GM12878 (cell line): ENCODE data around the gene RPL7A. TPM values are rescaled to one million over a fixed set of nuclear protein-coding genes. Genes with fewer than 3 reads are reported as not detected.

ENCODE experiments used
- ATAC-seq: fragments of 200-7000 bp; cut with Tn5 transposase; 3 replicates; pipeline ENCODE4 v1.9.1; 2020; ENCODE audit warnings: mild to moderate bottlenecking, moderate library complexity
- BruUV-seq: library from RNA; stranded (reverse); fragments of 400-500 nt; replicated peaks from 2 replicates; lab custom pipeline; 2021; lab: Mats Ljungman, UMichigan
- CTCF ChIA-PET: fragments of 300-600 bp; sonication (Branson Sonifier 250); formaldehyde crosslinking; extraction: SDS; loops from one replicate; lab custom pipeline; 2021; ENCODE audit warnings: inconsistent platforms; lab: Yijun Ruan, JAX
- POLR2A ChIA-PET: fragments of 350-600 bp; formaldehyde crosslinking; extraction: SDS; loops from one replicate; lab custom pipeline; 2021; ENCODE audit warnings: inconsistent platforms; lab: Charles Lee
- RAD21 ChIA-PET: fragments of 300-600 bp; sonication (Branson Sonifier 250); formaldehyde crosslinking; loops from one replicate; lab custom pipeline; 2023; ENCODE audit warnings: antibody characterized with exemption; ENCODE audit not compliant: unreplicated experiment; lab: Charles Lee
- SMC1A ChIA-PET: fragments of 300-600 bp; sonication (Branson Sonifier 250); formaldehyde crosslinking; loops from one replicate; lab custom pipeline; 2023; ENCODE audit not compliant: unreplicated experiment, uncharacterized antibody; lab: Charles Lee
- DNase-seq: peaks from one replicate; pipeline ENCODE4 v3.0.0-alpha.2; 2011; ENCODE audit warnings: low read depth, low spot score
- FAIRE-seq: peaks from 3 replicates; lab custom pipeline; 2011; peaks lifted over from hg19 to GRCh38; lab: Jason Lieb, UNC
- H2AFZ ChIP-seq: 2 replicates; pipeline ENCODE4 v1.6.0; 2011; ENCODE audit warnings: low read depth, low read length, control low read depth; ENCODE audit not compliant: control insufficient read depth
- H3K27ac ChIP-seq: 2 replicates; pipeline ENCODE4 v1.5.1; 2011; ENCODE audit warnings: control low read depth; ENCODE audit not compliant: control insufficient read depth, insufficient read depth
- H3K27me3 ChIP-seq, 2 experiments: replicated peaks in 1 of 2; 2 replicates each; pipeline versions ENCODE4 v1.6.0 to v1.6.1; 2011; ENCODE audit warnings: low read length in 1 of 2; ENCODE audit not compliant: control insufficient read depth in 2 of 2, insufficient read depth in 2 of 2
- H3K36me3 ChIP-seq, 2 experiments: 2 replicates each; pipeline ENCODE4 v1.5.1; 2011; ENCODE audit warnings: low read length in 1 of 2; ENCODE audit not compliant: control insufficient read depth in 2 of 2, insufficient read depth in 2 of 2
- H3K4me1 ChIP-seq: 2 replicates; pipeline ENCODE4 v1.6.1; 2011; ENCODE audit warnings: mild to moderate bottlenecking, low read length, moderate library complexity, mixed read lengths; ENCODE audit not compliant: control insufficient read depth, insufficient read depth
- H3K4me2 ChIP-seq: 2 replicates; pipeline ENCODE4 v1.6.0; 2011; ENCODE audit warnings: control low read depth; ENCODE audit not compliant: control insufficient read depth, insufficient read depth
- H3K4me3 ChIP-seq: fragments of 200-600 bp; sonication (generic); 2 replicates; pipeline ENCODE4 v1.5.1; 2016
- H3K79me2 ChIP-seq: 2 replicates; pipeline ENCODE4 v1.6.0; 2011; ENCODE audit warnings: low read length; ENCODE audit not compliant: control insufficient read depth, insufficient read depth
- H3K9ac ChIP-seq: 2 replicates; pipeline ENCODE4 v1.8.0; 2011; ENCODE audit warnings: low read length, control low read depth, mixed read lengths; ENCODE audit not compliant: control insufficient read depth, insufficient read depth
- H3K9me3 ChIP-seq: replicated peaks from 3 replicates; pipeline ENCODE4 v1.5.1; 2011; ENCODE audit warnings: mild to moderate bottlenecking, low read length; ENCODE audit not compliant: control insufficient read depth, insufficient read depth
- H4K20me1 ChIP-seq: 2 replicates; pipeline ENCODE4 v1.6.0; 2011; ENCODE audit not compliant: control insufficient read depth, insufficient read depth
- CBFB ChIP-seq: IDR thresholded peaks from 2 replicates; pipeline ENCODE4 v1.6.1; 2016; ENCODE audit warnings: antibody characterized with exemption, low read depth
- CTCF ChIP-seq, 3 experiments: IDR thresholded peaks in 2 of 3; conservative IDR thresholded peaks in 1 of 3; 2 replicates each; pipeline ENCODE4 v1.5.1; 2011; ENCODE audit warnings: low read depth in 3 of 3, low read length in 3 of 3, mild to moderate bottlenecking in 3 of 3, control low read depth in 2 of 3, moderate library complexity in 2 of 3, inconsistent platforms in 1 of 3, mixed read lengths in 1 of 3; ENCODE audit not compliant: control insufficient read depth in 2 of 3, insufficient read depth in 1 of 3; ENCODE audit errors: extremely low read depth in 1 of 3
- ELK1 ChIP-seq: IDR thresholded peaks from 2 replicates; pipeline ENCODE4 v1.6.1; 2012; ENCODE audit warnings: low read depth, low read length, improper control_type of control experiment
- GABPA ChIP-seq: IDR thresholded peaks from 2 replicates; pipeline ENCODE4 v1.6.1; 2014; ENCODE audit warnings: antibody characterized with exemption, low read depth, mild to moderate bottlenecking, inconsistent platforms
- HCFC1 ChIP-seq: fragments of 150-350 bp; IDR thresholded peaks from 2 replicates; pipeline ENCODE4 v1.6.1; 2014; ENCODE audit warnings: low read length
- KAT2A ChIP-seq: conservative IDR thresholded peaks from 2 replicates; pipeline ENCODE4 v1.6.1; 2011; ENCODE audit warnings: low read depth, low read length; ENCODE audit not compliant: control insufficient read depth
- MEF2A ChIP-seq: IDR thresholded peaks from 2 replicates; pipeline ENCODE4 v1.6.1; 2011; ENCODE audit warnings: low read depth, mild to moderate bottlenecking, low read length, moderate library complexity; ENCODE audit not compliant: insufficient read depth
- MYB ChIP-seq: fragments of 150-350 bp; IDR thresholded peaks from 2 replicates; pipeline ENCODE4 v1.6.1; 2014; ENCODE audit warnings: mild to moderate bottlenecking, low read depth, low read length, borderline replicate concordance
- PRDM15 ChIP-seq: fragments of 450-650 bp; formaldehyde crosslinking; IDR thresholded peaks from 2 replicates; pipeline ENCODE4 v1.4.0; 2020; ENCODE audit warnings: mild to moderate bottlenecking, moderate library complexity
- RFX5 ChIP-seq: IDR thresholded peaks from 2 replicates; pipeline ENCODE4 v1.6.1; 2011; ENCODE audit warnings: low read depth, low read length, improper control_type of control experiment
- SMAD1 ChIP-seq: fragments of 450-650 bp; IDR thresholded peaks from 2 replicates; pipeline ENCODE4 v1.6.1; 2018; ENCODE audit warnings: mild to moderate bottlenecking, low read depth; ENCODE audit not compliant: partially characterized antibody
- TBL1XR1 ChIP-seq: IDR thresholded peaks from 2 replicates; pipeline ENCODE4 v1.6.1; 2012; ENCODE audit warnings: low read depth, low read length, improper control_type of control experiment
- WGBS: methylation state at CpG from one replicate; pipeline ENCODE4 v1.1.6; 2016; ENCODE audit warnings: low lambda C conversion rate; ENCODE audit not compliant: insufficient replicate concordance, insufficient coverage; ENCODE audit errors: missing lambda C conversion rate; 5-methylcytosine and 5-hydroxymethylcytosine counted together
- in situ Hi-C: fragments of 300-500 bp; cut with MboI; formaldehyde crosslinking; loops from 9 replicates; pipeline ENCODE4 v1.14.3; 2018; ENCODE audit warnings: mixed read lengths
- intact Hi-C: fragments of 100-400 bp; cut with micrococcal nuclease; formaldehyde crosslinking; loops from one replicate; pipeline ENCODE4 v1.14.2; 2022; ENCODE audit not compliant: unreplicated experiment
- polyA plus RNA-seq, 11 experiments: library from polyadenylated mRNA; depleted of rRNA in 4 of 11; unstranded in 6 of 11; stranded (reverse) in 5 of 11; fragments of >200 nt; fragmentation: Nextera tagmentation in 4 of 11; fragmentation: Illumina TruSeq in 1 of 11; extraction: Ambion mirVana in 4 of 11; extraction: Trizol in 1 of 11; gene quantifications; 1 replicate in 1 of 11; 2 replicates in 10 of 11; pipeline versions ENCODE4 v1.2.1 to v1.2.3, GENCODE V29; 2011 to 2016; ENCODE audit warnings: inconsistent platforms in 2 of 11, missing spikeins in 2 of 11, low read depth in 1 of 11
- total RNA-seq, 4 experiments: library from RNA; depleted of rRNA in 3 of 4; stranded (reverse); fragments of >200 nt in 3 of 4; fragmentation: Illumina TruSeq in 1 of 4; extraction: Trizol in 1 of 4; gene quantifications; 2 replicates each; pipeline versions ENCODE4 v1.2.1 to v1.2.3, GENCODE V29; 2013 to 2021
- TF ChIP-seq, protein P1 (sequence below): fragments of 450-650 bp; IDR thresholded peaks from 2 replicates; pipeline ENCODE4 v1.6.1; 2016; ENCODE audit warnings: mild to moderate bottlenecking, moderate library complexity, borderline replicate concordance

RPL7A gene
- total and polyA plus RNA-seq, 10 of the 15 experiments (the other 5 are each of a cell fraction or from before 2014, with no cell fraction given) = 917 to 5,193 (median 3,326) TPM

DNA sequence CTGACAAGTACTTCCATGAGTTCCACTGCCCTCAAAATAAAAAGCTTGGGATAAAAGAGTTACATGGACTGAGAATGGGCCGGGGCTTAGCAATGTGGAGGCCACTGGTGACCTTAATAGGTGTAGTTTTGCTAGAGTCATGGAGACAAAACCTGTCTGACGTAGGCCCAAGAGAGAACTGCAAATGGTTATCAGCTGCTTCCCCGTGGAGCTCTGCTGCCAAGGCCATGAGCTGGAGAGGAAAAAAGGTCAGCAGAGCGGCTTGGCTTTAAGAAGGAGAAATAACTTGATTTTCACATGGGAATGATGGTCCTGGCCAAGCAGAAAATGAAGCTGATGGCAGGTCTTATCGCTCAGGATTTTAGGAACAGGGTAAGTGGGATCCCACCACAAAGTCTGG is 8.4 kb upstream of the RPL7A start:
- Histone ChIP-seq H3K79me2 (peaks cover 18% of the 10 kb centered on the region), H3K9me3 (no peaks in the 10 kb centered on the region), H3K9ac (no peak overlapping the region), H2AFZ (no peak overlapping the region), H3K4me3 (no peak overlapping the region), H3K4me1 (peaks cover 15% of the 10 kb centered on the region), H3K27me3 (no peaks in the 10 kb centered on the region), H4K20me1 (no peaks in the 10 kb centered on the region), H3K27ac (no peak overlapping the region), H3K36me3 (peaks cover 6 to 18% of the 10 kb centered on the region in 2 experiments), H3K4me2 (no peak overlapping the region)
- DNase-seq (no peak), FAIRE-seq (no peak), ATAC-seq (no peak)
- in situ Hi-C loops (no loop called here), intact Hi-C loops (loop anchor here (5.0 kb wide), 1 partner anchor 33 kb away; no protein-coding TSS in a partner anchor)
- WGBS = 100% methylated on average over 5 of the region's 5 CpGs
- BruUV-seq = no TSS peak
- POLR2A ChIA-PET = no interaction called here
- RAD21 ChIA-PET = interaction anchor here (0.8 kb wide), 1 partner anchor 404 kb away, joined by 3 read pairs; no protein-coding TSS in a partner anchor
- SMC1A ChIA-PET = no interaction called here
- CTCF ChIA-PET = interaction anchor here (0.8 to 1.1 kb wide), 2 partner anchors 16 to 192 kb away, joined by 3 read pairs; no protein-coding TSS in a partner anchor
- TF ChIP-seq HCFC1 (no peak), MEF2A (no peak), PRDM15 (CRISPR knock-in tag) (no peak), KAT2A (no peak), RFX5 (no peak), CBFB (no peak), TBL1XR1 (no peak), GABPA (no peak), SMAD1 (no peak), ELK1 (no peak), CTCF (IDR thresholded peaks at IDR 0.05 in 2 of 3, conservative IDR thresholded peaks at IDR 0.05 in 1 of 3; ENCODE audit: control insufficient read depth in 2 of 3, extremely low read depth in 1 of 3, insufficient read depth in 1 of 3, low read depth in 3 of 3, low read length in 3 of 3) (no peak), MYB (no peak)
- TF ChIP-seq, protein P1, sequence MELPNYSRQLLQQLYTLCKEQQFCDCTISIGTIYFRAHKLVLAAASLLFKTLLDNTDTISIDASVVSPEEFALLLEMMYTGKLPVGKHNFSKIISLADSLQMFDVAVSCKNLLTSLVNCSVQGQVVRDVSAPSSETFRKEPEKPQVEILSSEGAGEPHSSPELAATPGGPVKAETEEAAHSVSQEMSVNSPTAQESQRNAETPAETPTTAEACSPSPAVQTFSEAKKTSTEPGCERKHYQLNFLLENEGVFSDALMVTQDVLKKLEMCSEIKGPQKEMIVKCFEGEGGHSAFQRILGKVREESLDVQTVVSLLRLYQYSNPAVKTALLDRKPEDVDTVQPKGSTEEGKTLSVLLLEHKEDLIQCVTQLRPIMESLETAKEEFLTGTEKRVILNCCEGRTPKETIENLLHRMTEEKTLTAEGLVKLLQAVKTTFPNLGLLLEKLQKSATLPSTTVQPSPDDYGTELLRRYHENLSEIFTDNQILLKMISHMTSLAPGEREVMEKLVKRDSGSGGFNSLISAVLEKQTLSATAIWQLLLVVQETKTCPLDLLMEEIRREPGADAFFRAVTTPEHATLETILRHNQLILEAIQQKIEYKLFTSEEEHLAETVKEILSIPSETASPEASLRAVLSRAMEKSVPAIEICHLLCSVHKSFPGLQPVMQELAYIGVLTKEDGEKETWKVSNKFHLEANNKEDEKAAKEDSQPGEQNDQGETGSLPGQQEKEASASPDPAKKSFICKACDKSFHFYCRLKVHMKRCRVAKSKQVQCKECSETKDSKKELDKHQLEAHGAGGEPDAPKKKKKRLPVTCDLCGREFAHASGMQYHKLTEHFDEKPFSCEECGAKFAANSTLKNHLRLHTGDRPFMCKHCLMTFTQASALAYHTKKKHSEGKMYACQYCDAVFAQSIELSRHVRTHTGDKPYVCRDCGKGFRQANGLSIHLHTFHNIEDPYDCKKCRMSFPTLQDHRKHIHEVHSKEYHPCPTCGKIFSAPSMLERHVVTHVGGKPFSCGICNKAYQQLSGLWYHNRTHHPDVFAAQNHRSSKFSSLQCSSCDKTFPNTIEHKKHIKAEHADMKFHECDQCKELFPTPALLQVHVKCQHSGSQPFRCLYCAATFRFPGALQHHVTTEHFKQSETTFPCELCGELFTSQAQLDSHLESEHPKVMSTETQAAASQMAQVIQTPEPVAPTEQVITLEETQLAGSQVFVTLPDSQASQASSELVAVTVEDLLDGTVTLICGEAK = no peak
